Kidney (tissue), 14 donors: ENCODE results near the gene MACROD2. TPM values are rescaled to one million over a fixed set of nuclear protein-coding genes. Genes with fewer than 3 reads are reported as not detected.

Source experiments
- DNase-seq, 5 donors: peaks; one replicate each; pipeline ENCODE4 v3.0.0-alpha.2; 2013 to 2020
- FAIRE-seq: peaks from 2 replicates; lab custom pipeline; 2012; peaks lifted over from hg19 to GRCh38; lab: Jason Lieb, UNC
- H3K27ac ChIP-seq, 2 donors: one replicate each; pipeline ENCODE4 v1.7.0; 2013; ENCODE audit warnings: low read depth in 2 of 2, low read length in 2 of 2, inconsistent platforms in 1 of 2
- H3K27me3 ChIP-seq: one replicate; pipeline ENCODE4 v1.7.1; 2013; ENCODE audit warnings: low read length, inconsistent platforms; ENCODE audit not compliant: control insufficient read depth, insufficient read depth
- H3K36me3 ChIP-seq, 3 donors: one replicate each; pipeline versions ENCODE4 v1.7.0 to v1.7.1; 2013; ENCODE audit warnings: low read length in 3 of 3, control low read depth in 1 of 3, inconsistent platforms in 1 of 3; ENCODE audit not compliant: insufficient read depth in 3 of 3, control insufficient read depth in 2 of 3
- H3K4me1 ChIP-seq, 3 donors: one replicate each; pipeline versions ENCODE4 v1.7.0 to v1.7.1; 2013; ENCODE audit warnings: low read length in 3 of 3, inconsistent platforms in 1 of 3, low read depth in 1 of 3; ENCODE audit not compliant: control insufficient read depth in 2 of 3, insufficient read depth in 2 of 3
- H3K4me3 ChIP-seq, 3 donors: one replicate each; pipeline versions ENCODE4 v1.7.0 to v1.8.1; 2013; ENCODE audit warnings: low read length in 3 of 3, control low read depth in 1 of 3, inconsistent platforms in 1 of 3
- H3K9ac ChIP-seq, 3 donors: one replicate each; pipeline versions ENCODE4 v1.7.0 to v1.7.1; 2013; ENCODE audit warnings: low read length in 3 of 3, control low read depth in 1 of 3, inconsistent platforms in 1 of 3
- H3K9me3 ChIP-seq, 3 donors: one replicate each; pipeline versions ENCODE4 v1.7.0 to v1.7.1; 2013; ENCODE audit warnings: low read length in 3 of 3, control low read depth in 1 of 3, inconsistent platforms in 1 of 3; ENCODE audit not compliant: control insufficient read depth in 2 of 3, insufficient read depth in 1 of 3
- intact Hi-C: fragments of 100-400 bp; cut with DNase I; formaldehyde crosslinking; loops from one replicate; pipeline ENCODE4 v1.11.1; 2022
- polyA plus RNA-seq: library from polyadenylated mRNA; stranded (reverse); fragments of 350-450 nt; fragmentation: Illumina TruSeq; extraction: RNeasy Lipid Tissue Mini Kit (QIAGEN cat#74804); gene quantifications from one replicate; pipeline ENCODE4 v1.2.3, GENCODE V29; 2014; ENCODE audit warnings: low read depth, low replicate concordance; ENCODE audit not compliant: insufficient read depth
- total RNA-seq: library from RNA; stranded (reverse); fragmentation: NEBNext Ultra II Directional; extraction: Animal tissue kit (Norgen Biotek cat#: 25700); gene quantifications from one replicate; pipeline ENCODE4 v1.2.1, GENCODE V29; 2021
- TF ChIP-seq, protein P1 (sequence below): IDR thresholded peaks from 3 replicates; pipeline ENCODE4 v1.5.1; 2012; ENCODE audit warnings: mild to moderate bottlenecking, moderate library complexity, borderline replicate concordance; ENCODE audit not compliant: insufficient read depth; ENCODE audit errors: extremely low read depth
- donor health status: control.
- donor health status: control.
- donor health status: control.
- donor health status: control.
- donor health status: control.
- donor health status: DM: yes; HTN: yes; CAD: no.
- donor health status: Normal renal cell carcinoma (clear cell type).

MACROD2 gene
- total and polyA plus RNA-seq, 2 donors from 2014 or later: 3.0 to 10.0 TPM

DNA sequence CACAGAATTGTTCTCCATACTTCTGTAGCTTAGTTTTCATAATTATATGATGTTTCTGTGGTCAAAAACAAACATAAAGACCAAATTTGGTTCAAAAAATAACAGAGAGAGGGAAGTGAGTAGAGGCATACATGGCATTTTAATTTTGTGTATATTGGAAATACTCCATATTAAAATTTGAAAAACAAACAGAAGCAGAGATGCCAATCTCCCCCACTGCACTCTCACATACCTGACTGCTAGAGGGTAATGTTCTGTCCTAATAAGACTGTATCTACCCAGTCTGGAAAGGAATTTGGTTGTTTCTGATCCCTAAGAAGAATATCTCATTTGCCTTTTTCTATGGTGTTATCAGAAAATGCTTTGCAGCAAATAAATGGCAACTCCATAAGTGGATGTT, 1301.1 kb downstream of the MACROD2 start:
- TF ChIP-seq, protein P1, sequence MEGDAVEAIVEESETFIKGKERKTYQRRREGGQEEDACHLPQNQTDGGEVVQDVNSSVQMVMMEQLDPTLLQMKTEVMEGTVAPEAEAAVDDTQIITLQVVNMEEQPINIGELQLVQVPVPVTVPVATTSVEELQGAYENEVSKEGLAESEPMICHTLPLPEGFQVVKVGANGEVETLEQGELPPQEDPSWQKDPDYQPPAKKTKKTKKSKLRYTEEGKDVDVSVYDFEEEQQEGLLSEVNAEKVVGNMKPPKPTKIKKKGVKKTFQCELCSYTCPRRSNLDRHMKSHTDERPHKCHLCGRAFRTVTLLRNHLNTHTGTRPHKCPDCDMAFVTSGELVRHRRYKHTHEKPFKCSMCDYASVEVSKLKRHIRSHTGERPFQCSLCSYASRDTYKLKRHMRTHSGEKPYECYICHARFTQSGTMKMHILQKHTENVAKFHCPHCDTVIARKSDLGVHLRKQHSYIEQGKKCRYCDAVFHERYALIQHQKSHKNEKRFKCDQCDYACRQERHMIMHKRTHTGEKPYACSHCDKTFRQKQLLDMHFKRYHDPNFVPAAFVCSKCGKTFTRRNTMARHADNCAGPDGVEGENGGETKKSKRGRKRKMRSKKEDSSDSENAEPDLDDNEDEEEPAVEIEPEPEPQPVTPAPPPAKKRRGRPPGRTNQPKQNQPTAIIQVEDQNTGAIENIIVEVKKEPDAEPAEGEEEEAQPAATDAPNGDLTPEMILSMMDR: no peak
- FAIRE-seq (no peak), DNase-seq (no peak)
- Histone ChIP-seq H3K9me3 (no peaks in the 10 kb centered on the region), H3K36me3 (no peaks in the 10 kb centered on the region), H3K9ac (no peak overlapping the region), H3K27me3 (no peaks in the 10 kb centered on the region), H3K27ac (no peak overlapping the region), H3K4me3 (no peak overlapping the region), H3K4me1 (no peaks in the 10 kb centered on the region)
- intact Hi-C loops: no loop called here

DNA sequence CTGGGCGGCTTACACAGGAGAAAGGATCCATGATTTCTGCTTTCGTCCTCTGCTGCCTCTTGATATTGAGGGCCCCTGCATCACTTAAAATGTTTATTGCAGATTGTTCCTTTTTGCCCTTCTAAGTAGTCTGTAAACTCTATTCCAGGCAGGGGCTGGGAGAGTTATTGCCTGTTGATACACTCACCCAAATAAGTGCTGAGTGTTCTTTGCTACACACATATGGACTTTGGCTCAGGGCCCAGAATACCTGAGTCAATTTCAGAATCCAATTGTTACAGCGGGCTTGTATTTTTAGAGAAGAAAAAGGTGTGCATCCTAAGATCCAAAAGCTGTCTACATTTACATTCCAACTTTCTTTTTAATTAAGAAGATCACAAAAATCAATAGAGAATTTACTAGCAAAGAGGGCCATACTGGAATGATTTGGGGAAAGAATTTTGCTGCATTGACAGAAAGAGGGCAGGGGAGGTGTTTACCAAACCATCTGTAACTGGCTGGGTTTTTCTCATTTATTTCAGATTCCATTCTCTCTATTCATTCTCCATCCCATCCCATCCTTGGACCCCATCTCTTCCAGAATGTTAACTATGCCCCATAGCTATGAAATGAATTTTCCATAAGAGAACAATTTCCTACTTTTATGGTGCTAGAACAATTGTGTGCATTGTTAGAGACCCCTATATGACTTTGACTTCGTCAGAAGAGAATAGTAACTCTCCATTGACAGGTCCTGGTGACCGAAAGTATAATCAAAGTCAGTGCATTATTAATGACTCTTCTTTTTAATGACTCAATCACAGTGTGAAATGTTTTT, 1302.0 kb downstream of the MACROD2 start:
- H3K27ac ChIP-seq: no peak overlapping the region

DNA sequence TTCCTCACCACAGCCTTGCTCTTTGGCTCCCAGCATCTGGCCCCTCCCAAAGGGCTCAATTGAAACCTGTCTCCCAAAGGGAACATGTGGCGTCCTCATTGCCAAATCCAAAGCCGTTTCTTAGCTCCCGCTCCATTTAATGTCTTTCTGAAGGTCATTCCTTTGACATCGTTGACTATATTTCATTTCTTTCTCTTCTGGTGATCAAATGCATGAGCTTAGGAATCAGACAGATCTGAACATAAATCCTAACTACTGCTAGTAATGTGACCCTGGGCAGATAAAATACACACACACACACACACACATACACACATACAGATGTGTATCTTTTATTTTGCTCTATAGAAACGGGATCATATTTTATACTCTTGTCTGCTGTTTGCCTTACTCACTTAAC, 1306.8 kb downstream of the MACROD2 start:
- FAIRE-seq: no peak
- intact Hi-C loops: no loop called here
- H3K9ac ChIP-seq: no peak overlapping the region
- no peak for DNase-seq
- H3K4me1 ChIP-seq: no peaks in the 10 kb centered on the region
- no peak overlapping the region for H3K4me3 ChIP-seq
- H3K27ac ChIP-seq: no peak overlapping the region
- no peaks in the 10 kb centered on the region for H3K27me3 ChIP-seq
- no peaks in the 10 kb centered on the region for H3K36me3 ChIP-seq
- H3K9me3 ChIP-seq: no peaks in the 10 kb centered on the region
- TF ChIP-seq, protein P1: no peak

More for the DNA sequence above, 1302.0 kb downstream of the MACROD2 start:
- intact Hi-C loops: no loop called here
- DNase-seq: peak in 1 of 5 donors; percentile 41
- TF ChIP-seq, protein P1: no peak
- Histone ChIP-seq H3K9ac (no peak overlapping the region), H3K4me1 (no peaks in the 10 kb centered on the region), H3K36me3 (no peaks in the 10 kb centered on the region), H3K4me3 (no peak overlapping the region), H3K27me3 (no peaks in the 10 kb centered on the region), H3K9me3 (no peaks in the 10 kb centered on the region)
- no peak for FAIRE-seq
